Activated gamma-delta T cell (primary cell): ENCODE results near the gene OSBPL8.
"Not testable (repeated sequence)": the region's sequence is repeated elsewhere in the genome, so short reads cannot be mapped to it uniquely, and the experiment has no call there.

ENCODE experiments used
- DNase-seq: peaks from one replicate; lab custom pipeline; 2025; lab: John Stamatoyannopoulos, UW

Gene OSBPL8

DNA sequence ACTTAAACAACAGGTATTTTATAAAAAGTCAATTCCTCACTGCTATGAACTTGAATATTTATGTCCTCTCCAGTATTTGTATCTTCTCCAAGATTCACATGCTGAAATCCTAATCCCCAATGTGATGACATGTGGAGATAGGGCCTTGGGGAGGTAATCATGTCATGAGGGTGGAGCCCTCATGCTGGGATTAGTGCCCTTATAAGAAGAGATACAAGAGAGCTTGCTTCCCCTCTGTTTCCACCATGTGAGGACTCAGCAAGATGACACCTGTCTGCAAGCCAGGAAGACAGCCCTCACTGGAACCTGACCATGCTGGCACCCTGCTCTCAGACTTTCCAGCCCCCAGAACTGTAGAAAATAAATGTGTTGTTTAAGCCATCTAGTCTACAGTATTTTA, 36.2 kb downstream of the OSBPL8 start:
- DNase-seq: no peak

GRCh38 chr12:76520348-76520747, 39.2 kb downstream of the OSBPL8 start:
- no peak for DNase-seq

- no peak for DNase-seq
These were observed 40.0 kb downstream of the OSBPL8 start for GRCh38 chr12:76519538-76519937.

DNA sequence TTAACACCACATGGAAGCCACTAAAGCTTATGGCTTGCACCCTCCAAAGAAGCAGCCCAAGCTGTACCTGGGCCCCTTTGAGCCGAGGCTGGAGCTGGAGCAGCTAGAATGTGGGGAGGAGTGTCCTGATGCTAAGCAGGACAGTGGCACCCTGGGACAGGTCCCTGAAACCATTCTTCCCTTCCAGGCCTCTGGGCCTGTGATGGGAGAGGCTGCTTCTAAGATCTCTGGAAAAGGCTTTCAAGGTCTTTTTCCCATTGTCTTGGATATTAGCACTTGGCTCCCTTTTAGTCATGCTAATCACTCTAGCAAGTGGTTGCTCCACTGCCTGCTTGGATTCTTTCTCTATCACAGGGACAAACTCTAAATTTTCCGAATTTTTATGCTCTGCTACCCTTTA, 40.9 kb downstream of the OSBPL8 start:
- no peak for DNase-seq

DNA sequence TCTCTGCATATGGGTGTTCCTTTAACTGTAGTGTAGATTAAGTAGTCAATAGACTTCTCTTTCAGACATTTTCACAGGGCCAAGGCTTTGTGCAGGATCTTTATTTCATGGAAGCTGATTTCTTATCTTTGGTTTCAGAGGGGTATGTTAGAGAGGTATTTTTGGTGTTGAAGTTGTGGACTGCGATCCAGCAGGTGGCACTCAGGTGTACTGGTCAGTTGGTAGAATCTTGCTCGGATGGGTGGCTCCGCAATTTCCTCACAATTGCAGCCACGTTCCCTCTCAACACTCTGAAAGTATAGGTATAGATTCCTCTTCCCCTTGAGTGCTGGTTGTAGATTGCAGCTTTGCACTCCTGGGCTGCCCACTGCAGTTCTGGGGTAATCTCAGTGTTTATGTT, 44.3 kb downstream of the OSBPL8 start:
- no peak for DNase-seq

DNA sequence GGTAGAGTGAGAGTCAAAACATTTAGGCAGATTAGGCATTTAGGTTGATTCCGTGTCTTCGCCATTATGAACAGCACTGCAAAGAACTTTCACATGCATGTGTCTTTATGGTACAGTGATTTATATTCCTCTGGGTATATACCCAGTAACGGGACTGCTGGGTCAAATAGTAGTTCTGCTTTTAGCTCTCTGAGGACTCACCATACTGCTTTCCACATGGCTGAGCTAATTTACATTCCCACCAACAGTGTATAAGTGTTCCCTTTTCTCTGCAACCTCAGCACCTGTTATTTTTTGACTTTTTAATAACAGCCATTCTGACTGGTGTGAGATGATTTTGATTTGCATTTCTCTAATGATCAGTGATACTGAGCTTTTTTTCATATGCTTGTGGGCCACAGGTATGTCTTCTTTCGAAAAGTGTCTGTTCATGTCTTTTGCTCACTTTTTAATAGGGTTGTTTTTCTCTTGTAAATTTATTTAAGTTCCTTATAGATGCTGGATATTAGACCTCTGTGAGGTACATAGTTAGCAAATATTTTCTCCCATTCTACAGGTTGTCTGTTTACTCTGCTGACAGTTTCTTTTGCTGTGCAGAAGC, 48.4 kb downstream of the OSBPL8 start:
- DNase-seq: not testable (repeated sequence)

- DNase-seq: no peak
These were observed 51.2 kb downstream of the OSBPL8 start for GRCh38 chr12:76508128-76508980.

DNA sequence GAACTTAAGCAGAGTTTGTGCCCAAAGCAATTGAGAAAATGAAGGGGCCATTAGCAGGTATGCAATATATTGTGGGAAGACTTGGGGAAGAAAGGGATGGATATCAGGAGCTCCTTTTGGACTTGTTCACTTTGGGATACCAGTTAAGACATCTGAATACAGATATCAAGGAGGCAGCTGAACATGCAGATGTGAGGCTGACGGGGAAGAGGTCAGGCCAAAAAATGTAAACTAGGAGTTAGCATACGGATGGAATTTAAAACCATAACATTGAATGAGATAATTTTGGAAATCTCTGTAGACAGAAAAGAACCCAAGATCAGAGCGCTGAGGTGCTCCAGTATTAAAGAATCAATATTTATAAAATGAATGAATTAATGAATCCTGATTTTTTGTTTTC, 53.4 kb downstream of the OSBPL8 start:
- no peak for DNase-seq

GRCh38 chr12:76505050-76505449, 54.5 kb downstream of the OSBPL8 start:
- DNase-seq: no peak

- no peak for DNase-seq
These were observed 55.0 kb downstream of the OSBPL8 start for GRCh38 chr12:76504606-76505005.

DNA sequence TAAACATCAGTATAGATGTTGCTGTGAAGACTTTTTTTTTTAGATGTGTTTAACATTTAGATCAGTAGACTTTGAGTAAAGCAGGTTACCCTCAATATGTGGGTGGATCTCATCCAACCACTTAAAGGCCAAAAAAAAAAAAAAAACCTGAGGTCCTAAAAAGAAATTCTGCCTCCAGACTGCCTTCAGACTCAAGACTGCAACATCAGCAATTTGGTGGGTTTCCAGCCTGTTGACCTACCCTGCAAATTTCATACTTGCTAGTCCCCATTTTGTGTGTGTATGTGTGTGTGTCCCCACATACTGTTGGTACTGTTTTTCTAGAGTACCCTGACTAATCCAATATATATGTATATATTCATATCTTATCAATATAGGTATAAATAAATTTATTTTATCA, 55.6 kb downstream of the OSBPL8 start:
- DNase-seq: no peak

DNA sequence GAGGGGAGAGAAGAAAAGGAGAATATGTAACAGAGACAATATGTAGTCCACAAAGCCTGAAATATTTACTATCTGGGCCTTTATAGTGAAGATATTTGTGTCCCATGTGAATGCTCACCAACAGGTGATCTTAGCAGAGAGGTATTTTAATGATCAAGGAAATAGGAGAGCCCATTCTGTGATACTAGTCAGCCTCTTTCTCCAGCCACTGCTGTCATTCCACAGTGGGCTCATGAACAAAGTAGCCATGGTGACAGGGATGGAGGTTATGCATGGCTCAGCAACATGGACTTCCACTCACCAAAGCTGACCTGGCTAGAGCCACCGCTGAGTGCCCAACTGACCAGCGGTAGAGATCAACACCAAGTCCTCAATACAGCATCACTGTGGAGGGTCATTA, 58.2 kb downstream of the OSBPL8 start:
- no peak for DNase-seq

- DNase-seq: not testable (repeated sequence)
These were observed 60.4 kb downstream of the OSBPL8 start for GRCh38 chr12:76499136-76499535.

GRCh38 chr12:76495556-76495955, 64.0 kb downstream of the OSBPL8 start:
- no peak for DNase-seq

GRCh38 chr12:76491292-76491691, 68.3 kb downstream of the OSBPL8 start:
- DNase-seq: no peak

- DNase-seq: no peak
These were observed 68.8 kb downstream of the OSBPL8 start for GRCh38 chr12:76490763-76491162.

- no peak for DNase-seq
These were observed 69.8 kb downstream of the OSBPL8 start for GRCh38 chr12:76489737-76490136.

DNA sequence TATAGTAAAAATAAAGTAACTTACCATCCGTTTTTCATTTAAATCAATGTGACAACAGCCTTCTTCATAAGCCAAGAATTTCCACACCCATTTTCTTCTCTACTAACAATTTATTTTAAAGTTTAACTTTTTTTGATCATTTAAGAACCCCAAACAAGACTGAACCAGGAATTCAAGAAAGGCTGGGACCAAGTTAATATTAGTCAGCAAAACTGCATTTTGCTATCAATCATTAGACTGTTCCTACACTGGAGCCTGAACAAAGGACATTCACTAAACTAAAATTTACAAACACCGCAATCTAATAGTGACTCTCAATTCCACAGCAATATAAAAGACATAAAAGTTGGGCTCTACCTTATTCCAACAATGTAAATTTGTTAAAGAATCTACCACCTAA, 73.6 kb downstream of the OSBPL8 start:
- DNase-seq: no peak

GRCh38 chr12:76480796-76481195, 78.8 kb downstream of the OSBPL8 start:
- DNase-seq: no peak

DNA sequence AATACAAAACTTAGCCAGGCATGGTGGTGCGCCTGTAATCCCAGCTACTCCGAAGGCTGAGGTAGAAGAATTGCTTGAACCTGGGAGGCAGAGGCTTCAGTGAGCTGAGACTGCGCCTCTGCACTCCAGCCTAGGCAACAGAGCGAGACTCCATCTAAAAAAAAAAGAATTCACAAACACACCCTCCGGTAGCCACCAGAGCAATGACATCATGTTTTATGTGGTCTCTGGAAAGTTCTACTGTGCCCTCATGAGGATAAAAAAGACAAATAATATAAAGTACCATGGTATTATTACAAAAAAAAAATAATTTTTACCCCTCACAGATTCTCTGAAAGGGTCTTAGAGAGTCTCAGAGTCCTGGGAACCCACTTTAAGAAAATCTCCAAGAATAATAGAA, 81.5 kb downstream of the OSBPL8 start:
- no peak for DNase-seq

- DNase-seq: not testable (repeated sequence)
These were observed 86.7 kb downstream of the OSBPL8 start for GRCh38 chr12:76472862-76473261.

GRCh38 chr12:76471579-76471978, 88.0 kb downstream of the OSBPL8 start:
- DNase-seq: no peak
